Esophagus squamous epithelium (tissue), 4 donors: ENCODE measurements around the gene NEK5.
"Not testable (repeated sequence)": the region's sequence is repeated elsewhere in the genome, so short reads cannot be mapped to it uniquely, and the experiment has no call there.

Source experiments
- POLR2A ChIP-seq, 4 donors: fragments of 450-650 bp; IDR thresholded peaks; one replicate each; pipeline ENCODE4 v1.6.1; 2017; ENCODE audit warnings: antibody characterized with exemption in 4 of 4, mild to moderate bottlenecking in 4 of 4, moderate library complexity in 3 of 4
- TF ChIP-seq, protein P1 (sequence below), 6 experiments: fragments of 450-650 bp in 4 of 6; fragments of 200-600 bp in 2 of 6; sonication (generic) in 2 of 6; IDR thresholded peaks; one replicate each; pipeline ENCODE4 v1.5.1; 2016 to 2019; ENCODE audit warnings: antibody characterized with exemption in 6 of 6, mild to moderate bottlenecking in 4 of 6, moderate library complexity in 4 of 6

DNA sequence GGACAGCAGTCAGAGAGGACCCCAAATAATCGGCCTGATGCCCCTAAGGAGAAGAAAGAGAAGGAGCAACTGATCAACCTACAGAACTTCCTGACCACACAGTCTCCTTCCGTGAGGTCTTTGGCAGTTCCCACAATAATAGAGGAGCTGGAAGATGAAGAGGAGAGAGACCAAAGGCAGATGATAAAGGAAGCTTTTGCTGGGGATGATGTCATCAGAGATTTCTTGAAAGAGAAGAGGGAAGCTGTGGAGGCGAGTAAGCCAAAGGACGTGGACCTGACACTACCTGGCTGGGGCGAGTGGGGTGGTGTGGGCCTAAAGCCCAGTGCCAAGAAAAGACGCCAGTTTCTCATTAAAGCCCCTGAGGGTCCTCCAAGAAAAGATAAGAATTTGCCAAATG, 98.5 kb downstream of the NEK5 start:
- TF ChIP-seq, protein P1, sequence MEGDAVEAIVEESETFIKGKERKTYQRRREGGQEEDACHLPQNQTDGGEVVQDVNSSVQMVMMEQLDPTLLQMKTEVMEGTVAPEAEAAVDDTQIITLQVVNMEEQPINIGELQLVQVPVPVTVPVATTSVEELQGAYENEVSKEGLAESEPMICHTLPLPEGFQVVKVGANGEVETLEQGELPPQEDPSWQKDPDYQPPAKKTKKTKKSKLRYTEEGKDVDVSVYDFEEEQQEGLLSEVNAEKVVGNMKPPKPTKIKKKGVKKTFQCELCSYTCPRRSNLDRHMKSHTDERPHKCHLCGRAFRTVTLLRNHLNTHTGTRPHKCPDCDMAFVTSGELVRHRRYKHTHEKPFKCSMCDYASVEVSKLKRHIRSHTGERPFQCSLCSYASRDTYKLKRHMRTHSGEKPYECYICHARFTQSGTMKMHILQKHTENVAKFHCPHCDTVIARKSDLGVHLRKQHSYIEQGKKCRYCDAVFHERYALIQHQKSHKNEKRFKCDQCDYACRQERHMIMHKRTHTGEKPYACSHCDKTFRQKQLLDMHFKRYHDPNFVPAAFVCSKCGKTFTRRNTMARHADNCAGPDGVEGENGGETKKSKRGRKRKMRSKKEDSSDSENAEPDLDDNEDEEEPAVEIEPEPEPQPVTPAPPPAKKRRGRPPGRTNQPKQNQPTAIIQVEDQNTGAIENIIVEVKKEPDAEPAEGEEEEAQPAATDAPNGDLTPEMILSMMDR (IDR thresholded peaks at IDR 0.05): not testable (repeated sequence)
- TF ChIP-seq POLR2A (IDR thresholded peaks at IDR 0.05): not testable (repeated sequence)
